CD4-positive, alpha-beta T cell (primary cell): ENCODE data around the gene RABGEF1. TPM values are rescaled to one million over a fixed set of nuclear protein-coding genes. Genes with fewer than 3 reads are reported as not detected.

Source experiments
- ATAC-seq: fragments of 200-7000 bp; cut with Tn5 transposase; one replicate; pipeline ENCODE4 v1.10.0; 2022; ENCODE audit warnings: mild to moderate bottlenecking; ENCODE audit not compliant: poor library complexity
- CTCF ChIA-PET: fragments of 350-600 bp; sonication (Branson Sonifier 250); formaldehyde crosslinking; loops from one replicate; lab custom pipeline; 2021; ENCODE audit warnings: antibody characterized with exemption, inconsistent platforms; lab: Charles Lee
- POLR2A ChIA-PET: fragments of 350-600 bp; sonication (Branson Sonifier 250); formaldehyde crosslinking; loops from one replicate; lab custom pipeline; 2021; ENCODE audit warnings: antibody characterized with exemption, inconsistent platforms; lab: Charles Lee
- DNase-seq, 14 experiments: peaks; one replicate each; pipeline ENCODE4 v3.0.0-alpha.2; 2013 to 2020; ENCODE audit warnings: mixed read lengths in 2 of 14
- H3K27ac ChIP-seq, 2 donors: one replicate each; pipeline versions ENCODE4 v1.5.1 to v1.7.0; 2013; ENCODE audit warnings: low read length in 2 of 2, low read depth in 1 of 2, mild to moderate bottlenecking in 1 of 2
- H3K27me3 ChIP-seq, 2 experiments: 1 replicate in 1 of 2; 2 replicates in 1 of 2; pipeline versions ENCODE4 v1.6.1 to v1.7.0; 2013; ENCODE audit warnings: low read length in 2 of 2, control low read depth in 1 of 2, mild to moderate bottlenecking in 1 of 2, moderate library complexity in 1 of 2; ENCODE audit not compliant: insufficient read depth in 2 of 2, control insufficient read depth in 1 of 2
- H3K36me3 ChIP-seq: one replicate; pipeline ENCODE4 v1.6.1; 2013; ENCODE audit warnings: low read length, control low read depth; ENCODE audit not compliant: insufficient read depth
- H3K4me1 ChIP-seq: one replicate; pipeline ENCODE4 v1.6.1; 2013; ENCODE audit warnings: low read length, control low read depth; ENCODE audit not compliant: insufficient read depth
- H3K4me3 ChIP-seq: one replicate; pipeline ENCODE4 v1.5.1; 2013; ENCODE audit warnings: mild to moderate bottlenecking, low read length, moderate library complexity
- H3K9me3 ChIP-seq, 2 experiments: 1 replicate in 1 of 2; 2 replicates in 1 of 2; pipeline versions ENCODE4 v1.6.1 to v1.7.0; 2013; ENCODE audit warnings: low read length in 2 of 2, mild to moderate bottlenecking in 2 of 2, control low read depth in 1 of 2, moderate library complexity in 1 of 2; ENCODE audit not compliant: control insufficient read depth in 1 of 2, insufficient read depth in 1 of 2
- H3K27ac Mint-ChIP-seq: one replicate; pipeline ENCODE4 v1.8.0; 2020; ENCODE audit warnings: mixed read lengths
- H3K27me3 Mint-ChIP-seq: one replicate; pipeline ENCODE4 v1.8.0; 2021; ENCODE audit warnings: mixed read lengths
- H3K36me3 Mint-ChIP-seq: one replicate; pipeline ENCODE4 v1.8.0; 2021; ENCODE audit warnings: low read depth, mixed read lengths
- H3K4me1 Mint-ChIP-seq: one replicate; pipeline ENCODE4 v1.8.0; 2021; ENCODE audit warnings: low read depth, mixed read lengths
- H3K4me3 Mint-ChIP-seq: one replicate; pipeline ENCODE4 v1.8.0; 2020; ENCODE audit warnings: mild to moderate bottlenecking, mixed read lengths
- H3K9me3 Mint-ChIP-seq: one replicate; pipeline ENCODE4 v1.8.0; 2020; ENCODE audit warnings: mixed read lengths
- intact Hi-C, 2 experiments: fragments of 100-400 bp; cut with DNase I in 1 of 2; cut with micrococcal nuclease in 1 of 2; formaldehyde crosslinking; loops; one replicate each; pipeline versions ENCODE4 v1.15.1 to v1.9.0; 2023 to 2025; cut with DNase I, micrococcal nuclease
- total RNA-seq, 174 experiments: library from RNA in 2 of 174; stranded (reverse) in 2 of 174; gene quantifications; one replicate each; pipeline ENCODE4 v1.2.3 and lab custom pipeline; 2021 to 2026
- TF ChIP-seq, protein P1 (sequence below): fragments of 200-600 bp; IDR thresholded peaks from one replicate; pipeline ENCODE4 v1.8.0; 2022; ENCODE audit warnings: antibody characterized with exemption, mild to moderate bottlenecking

Gene RABGEF1
- total RNA-seq, 2 experiments from 2014 or later = 18.9 to 20.1 TPM

GRCh38 chr7:66747385-66747784, 6.9 kb downstream of the RABGEF1 start:
- peaks cover 15% of the 10 kb centered on the region for H3K36me3 Mint-ChIP-seq
- intact Hi-C loops = loop anchor here in 1 of 2 experiments (10.0 kb wide), 1 partner anchor 247 kb away; the partner anchor contains the start of genes SBDS and TYW1

GRCh38 chr7:66747881-66748511, 7.5 kb downstream of the RABGEF1 start:
- ATAC-seq = no peak
- Histone ChIP-seq H3K36me3 (no peaks in the 10 kb centered on the region), H3K9me3 (no peaks in the 10 kb centered on the region), H3K27me3 (no peaks in the 10 kb centered on the region), H3K4me3 (no peak overlapping the region), H3K4me1 (peaks cover 5% of the 10 kb centered on the region), H3K27ac (no peak overlapping the region)
- Mint-ChIP-seq H3K27me3 (no peaks in the 10 kb centered on the region), H3K27ac (no peak overlapping the region), H3K9me3 (no peaks in the 10 kb centered on the region), H3K4me1 (peaks cover 39% of the 10 kb centered on the region), H3K36me3 (peaks cover 15% of the 10 kb centered on the region), H3K4me3 (no peak overlapping the region)
- POLR2A ChIA-PET = no interaction called here
- CTCF ChIA-PET = no interaction called here
- no peak for DNase-seq
- intact Hi-C loops = loop anchor here in 1 of 2 experiments (10.0 kb wide), 1 partner anchor 247 kb away; the partner anchor contains the start of genes SBDS and TYW1
- TF ChIP-seq, protein P1, sequence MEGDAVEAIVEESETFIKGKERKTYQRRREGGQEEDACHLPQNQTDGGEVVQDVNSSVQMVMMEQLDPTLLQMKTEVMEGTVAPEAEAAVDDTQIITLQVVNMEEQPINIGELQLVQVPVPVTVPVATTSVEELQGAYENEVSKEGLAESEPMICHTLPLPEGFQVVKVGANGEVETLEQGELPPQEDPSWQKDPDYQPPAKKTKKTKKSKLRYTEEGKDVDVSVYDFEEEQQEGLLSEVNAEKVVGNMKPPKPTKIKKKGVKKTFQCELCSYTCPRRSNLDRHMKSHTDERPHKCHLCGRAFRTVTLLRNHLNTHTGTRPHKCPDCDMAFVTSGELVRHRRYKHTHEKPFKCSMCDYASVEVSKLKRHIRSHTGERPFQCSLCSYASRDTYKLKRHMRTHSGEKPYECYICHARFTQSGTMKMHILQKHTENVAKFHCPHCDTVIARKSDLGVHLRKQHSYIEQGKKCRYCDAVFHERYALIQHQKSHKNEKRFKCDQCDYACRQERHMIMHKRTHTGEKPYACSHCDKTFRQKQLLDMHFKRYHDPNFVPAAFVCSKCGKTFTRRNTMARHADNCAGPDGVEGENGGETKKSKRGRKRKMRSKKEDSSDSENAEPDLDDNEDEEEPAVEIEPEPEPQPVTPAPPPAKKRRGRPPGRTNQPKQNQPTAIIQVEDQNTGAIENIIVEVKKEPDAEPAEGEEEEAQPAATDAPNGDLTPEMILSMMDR = no peak

More at GRCh38 chr7:66747385-66747784, 6.9 kb downstream of the RABGEF1 start:
- no peak overlapping the region for H3K27ac Mint-ChIP-seq
- peaks cover 38% of the 10 kb centered on the region for H3K4me1 Mint-ChIP-seq
- DNase-seq = no peak
- Histone ChIP-seq H3K27me3 (no peaks in the 10 kb centered on the region), H3K27ac (no peak overlapping the region), H3K36me3 (no peaks in the 10 kb centered on the region), H3K9me3 (no peaks in the 10 kb centered on the region), H3K4me1 (peaks cover 5% of the 10 kb centered on the region), H3K4me3 (no peak overlapping the region)
- no peaks in the 10 kb centered on the region for H3K9me3 Mint-ChIP-seq
- ATAC-seq = no peak
- no peak overlapping the region for H3K4me3 Mint-ChIP-seq
- H3K27me3 Mint-ChIP-seq = no peaks in the 10 kb centered on the region
- CTCF ChIA-PET = no interaction called here
- POLR2A ChIA-PET = no interaction called here
- TF ChIP-seq, protein P1 = no peak

DNA sequence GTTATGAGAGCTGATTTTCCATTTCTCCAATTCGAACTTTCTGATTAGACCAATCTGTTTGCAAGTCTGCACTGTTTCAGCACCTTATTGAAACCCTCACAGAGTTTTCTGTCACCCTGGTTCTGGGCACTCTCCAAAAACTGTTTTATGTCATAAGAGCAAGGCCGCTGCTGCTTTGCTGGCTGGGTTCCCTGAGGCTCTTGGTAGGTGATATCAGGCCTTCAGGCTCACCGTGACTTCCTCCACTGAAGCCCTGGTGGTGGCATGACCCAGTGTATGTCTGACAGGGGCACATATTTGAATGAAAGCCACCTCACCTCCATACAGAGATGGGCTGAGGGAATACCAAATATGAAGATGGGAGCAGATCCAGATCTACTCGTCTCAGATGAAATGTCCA, 8.3 kb downstream of the RABGEF1 start:
- Histone ChIP-seq H3K4me1 (peaks cover 3% of the 10 kb centered on the region), H3K4me3 (no peak overlapping the region), H3K36me3 (no peaks in the 10 kb centered on the region), H3K9me3 (no peaks in the 10 kb centered on the region), H3K27me3 (no peaks in the 10 kb centered on the region), H3K27ac (no peak overlapping the region)
- Mint-ChIP-seq H3K4me3 (no peak overlapping the region), H3K4me1 (peaks cover 44% of the 10 kb centered on the region), H3K27ac (no peak overlapping the region), H3K36me3 (peaks cover 15% of the 10 kb centered on the region), H3K9me3 (no peaks in the 10 kb centered on the region), H3K27me3 (no peaks in the 10 kb centered on the region)
- TF ChIP-seq, protein P1 = no peak
- DNase-seq = no peak
- ChIA-PET CTCF (no interaction called here), POLR2A (no interaction called here)
- intact Hi-C loops = loop anchor here in 1 of 2 experiments (10.0 kb wide), 1 partner anchor 246 kb away; the partner anchor contains the start of genes SBDS and TYW1
- ATAC-seq = no peak
